IMR-90 (cell line): Measurements from ENCODE around the gene PODXL2.

ENCODE experiments used
- CTCF ChIP-seq: conservative IDR thresholded peaks from 2 replicates; pipeline ENCODE4 v1.5.1; 2012; ENCODE audit warnings: mild to moderate bottlenecking, low read depth, low read length, improper control_type of control experiment
- FOS ChIP-seq: fragments of 150-350 bp; IDR thresholded peaks from 2 replicates; pipeline ENCODE4 v1.6.1; 2016; ENCODE audit warnings: low read depth, low read length
- MAFK ChIP-seq: IDR thresholded peaks from 2 replicates; pipeline ENCODE4 v1.6.1; 2012; ENCODE audit warnings: low read depth, low read length, improper control_type of control experiment
- NFE2L2 ChIP-seq: fragments of 150-350 bp; IDR thresholded peaks from 2 replicates; pipeline ENCODE4 v1.6.1; 2016; ENCODE audit warnings: low read depth, mild to moderate bottlenecking, low read length
- POLR2A ChIP-seq: IDR thresholded peaks from 2 replicates; pipeline ENCODE4 v1.6.1; 2012; ENCODE audit warnings: mild to moderate bottlenecking, low read depth, low read length
- RAD21 ChIP-seq: IDR thresholded peaks from 2 replicates; pipeline ENCODE4 v1.6.1; 2012; ENCODE audit warnings: low read length, improper control_type of control experiment
- SMC3 ChIP-seq: fragments of 150-350 bp; IDR thresholded peaks from 2 replicates; pipeline ENCODE4 v1.6.1; 2016; ENCODE audit warnings: low read depth, mild to moderate bottlenecking, antibody characterized with exemption, low read length, moderate library complexity

DNA sequence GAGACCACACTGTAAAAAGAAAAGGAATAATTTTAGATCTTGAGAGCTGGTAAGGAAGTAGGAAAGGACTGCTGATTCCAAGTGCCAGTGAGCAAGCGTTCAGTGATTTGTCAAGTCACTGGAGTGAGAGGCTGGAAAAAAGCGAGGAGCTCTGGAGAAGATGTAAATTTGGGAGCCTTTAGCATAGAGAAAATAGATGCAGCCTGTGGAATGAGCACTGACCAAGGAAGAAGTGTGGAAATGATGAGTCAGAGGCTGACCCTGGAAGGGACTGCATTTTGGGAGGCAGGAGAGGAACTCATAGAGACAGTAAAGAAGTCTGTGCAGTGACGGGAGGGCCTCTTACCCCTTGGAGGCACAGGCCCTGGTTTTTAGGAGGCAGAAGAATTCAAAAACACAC, 26.7 kb downstream of the PODXL2 start:
- no peak for TF ChIP-seq POLR2A
- no peak for TF ChIP-seq CTCF
- TF ChIP-seq RAD21 = no peak
- TF ChIP-seq FOS = peak; percentile 27; the same call in 1 of the 2 replicates
- TF ChIP-seq SMC3 = no peak
- no peak for TF ChIP-seq MAFK
- no peak for TF ChIP-seq NFE2L2
